CD14-positive monocyte (primary cell): ENCODE results near the gene RBM12. TPM values are rescaled to one million over a fixed set of nuclear protein-coding genes. Genes with fewer than 3 reads are reported as not detected.

Experiments
- DNase-seq, 3 donors: peaks; one replicate each; pipeline ENCODE4 v3.0.0-alpha.2; 2011 to 2022
- H2AFZ ChIP-seq: 2 replicates; pipeline ENCODE4 v1.6.0; 2012; ENCODE audit warnings: mild to moderate bottlenecking, low read depth, low read length, inconsistent platforms; ENCODE audit not compliant: insufficient read depth, poor library complexity, severe bottlenecking
- H3K27ac ChIP-seq, 2 donors: 1 replicate in 1 of 2; 2 replicates in 1 of 2; pipeline ENCODE4 v1.5.1; 2012 to 2013; ENCODE audit warnings: low read length in 2 of 2, control low read depth in 1 of 2, inconsistent platforms in 1 of 2, low read depth in 1 of 2, mild to moderate bottlenecking in 1 of 2
- H3K27me3 ChIP-seq, 2 donors: one replicate each; pipeline versions ENCODE4 v1.6.0 to v1.6.1; 2011 to 2013; ENCODE audit warnings: low read length in 2 of 2; ENCODE audit not compliant: control insufficient read depth in 2 of 2, insufficient read depth in 2 of 2
- H3K36me3 ChIP-seq, 2 donors: replicated peaks in 1 of 2; 1 replicate in 1 of 2; 2 replicates in 1 of 2; pipeline versions ENCODE4 v1.5.1 to v1.6.1; 2012 to 2013; ENCODE audit warnings: low read length in 2 of 2, control low read depth in 1 of 2, inconsistent platforms in 1 of 2, mild to moderate bottlenecking in 1 of 2; ENCODE audit not compliant: insufficient read depth in 2 of 2, control insufficient read depth in 1 of 2
- H3K4me1 ChIP-seq, 2 donors: 1 replicate in 1 of 2; 2 replicates in 1 of 2; pipeline versions ENCODE4 v1.5.1 to v1.6.1; 2012 to 2013; ENCODE audit warnings: low read length in 2 of 2, control low read depth in 1 of 2, inconsistent platforms in 1 of 2, mild to moderate bottlenecking in 1 of 2, moderate library complexity in 1 of 2; ENCODE audit not compliant: insufficient read depth in 2 of 2, control insufficient read depth in 1 of 2
- H3K4me2 ChIP-seq: replicated peaks from 2 replicates; pipeline ENCODE3; 2012; ENCODE audit warnings: low read length, moderate library complexity, mild to moderate bottlenecking; ENCODE audit not compliant: poor library complexity, severe bottlenecking; ENCODE audit errors: extremely low read depth
- H3K4me3 ChIP-seq, 3 experiments: fragments of 200-600 bp in 1 of 3; sonication (generic) in 1 of 3; replicated peaks in 1 of 3; 1 replicate in 2 of 3; 2 replicates in 1 of 3; pipeline ENCODE4 v1.5.1; 2011 to 2013; ENCODE audit warnings: low read length in 3 of 3, mild to moderate bottlenecking in 3 of 3, control low read depth in 2 of 3, low read depth in 2 of 3, inconsistent platforms in 1 of 3, moderate library complexity in 1 of 3
- H3K79me2 ChIP-seq: 2 replicates; pipeline ENCODE4 v1.6.0; 2012; ENCODE audit warnings: mild to moderate bottlenecking, control low read depth, inconsistent platforms, low read length, moderate library complexity; ENCODE audit not compliant: insufficient read depth
- H3K9ac ChIP-seq: 2 replicates; pipeline ENCODE4 v1.6.0; 2017; ENCODE audit warnings: low read length, mild to moderate bottlenecking; ENCODE audit not compliant: insufficient read depth, poor library complexity, severe bottlenecking
- H3K9me3 ChIP-seq, 2 donors: replicated peaks in 1 of 2; 1 replicate in 1 of 2; 2 replicates in 1 of 2; pipeline versions ENCODE4 v1.5.1 to v1.6.1; 2012 to 2013; ENCODE audit warnings: low read length in 2 of 2, control low read depth in 1 of 2; ENCODE audit not compliant: control insufficient read depth in 1 of 2, insufficient read depth in 1 of 2
- H4K20me1 ChIP-seq: 2 replicates; pipeline ENCODE4 v1.6.0; 2012; ENCODE audit warnings: mild to moderate bottlenecking, low read length, control low read depth, moderate library complexity; ENCODE audit not compliant: insufficient read depth
- H3K27ac Mint-ChIP-seq, 7 donors: one replicate each; pipeline ENCODE4 v1.8.0; 2020; ENCODE audit warnings: mild to moderate bottlenecking in 7 of 7, mixed read lengths in 7 of 7, moderate library complexity in 6 of 7, inconsistent platforms in 2 of 7
- H3K27me3 Mint-ChIP-seq, 3 donors: one replicate each; pipeline ENCODE4 v1.8.0; 2021 to 2022; ENCODE audit warnings: low read depth in 3 of 3, mild to moderate bottlenecking in 3 of 3, mixed read lengths in 3 of 3, moderate library complexity in 3 of 3, inconsistent platforms in 1 of 3
- H3K36me3 Mint-ChIP-seq, 2 donors: one replicate each; pipeline ENCODE4 v1.8.0; 2020; ENCODE audit warnings: mixed read lengths in 2 of 2, inconsistent platforms in 1 of 2, mild to moderate bottlenecking in 1 of 2
- H3K4me1 Mint-ChIP-seq: one replicate; pipeline ENCODE4 v1.8.0; 2020; ENCODE audit warnings: mild to moderate bottlenecking, mixed read lengths
- H3K4me3 Mint-ChIP-seq, 2 donors: one replicate each; pipeline ENCODE4 v1.8.0; 2020; ENCODE audit warnings: mild to moderate bottlenecking in 2 of 2, mixed read lengths in 2 of 2, moderate library complexity in 1 of 2
- H3K9me3 Mint-ChIP-seq, 7 donors: one replicate each; pipeline ENCODE4 v1.8.0; 2020 to 2022; ENCODE audit warnings: mixed read lengths in 7 of 7, mild to moderate bottlenecking in 6 of 7, moderate library complexity in 6 of 7, inconsistent platforms in 2 of 7
- WGBS: methylation state at CpG from one replicate; pipeline ENCODE4 v1.1.5; 2013; ENCODE audit warnings: missing lambda C conversion rate; ENCODE audit not compliant: insufficient coverage; 5-methylcytosine and 5-hydroxymethylcytosine counted together
- intact Hi-C, 2 donors: fragments of 100-400 bp; cut with micrococcal nuclease; formaldehyde crosslinking; loops; one replicate each; pipeline versions ENCODE4 v1.15.0 to v1.15.1; 2023
- polyA plus RNA-seq, 3 donors: library from polyadenylated mRNA; depleted of rRNA in 1 of 3; unstranded in 2 of 3; stranded (reverse) in 1 of 3; fragments of 300-500 nt in 2 of 3; fragments of >200 nt in 1 of 3; fragmentation: Illumina TruSeq in 2 of 3; gene quantifications; 1 replicate in 2 of 3; 2 replicates in 1 of 3; pipeline ENCODE4 v1.2.3, GENCODE V29; 2012 to 2021
- TF ChIP-seq, protein P1 (sequence below): fragments of 200-600 bp; IDR thresholded peaks from one replicate; pipeline ENCODE4 v1.8.0; 2022; ENCODE audit warnings: antibody characterized with exemption, mild to moderate bottlenecking

Gene RBM12
- polyA plus RNA-seq, 3 donors = 21.5 to 32.8 (median 30.4) TPM

DNA sequence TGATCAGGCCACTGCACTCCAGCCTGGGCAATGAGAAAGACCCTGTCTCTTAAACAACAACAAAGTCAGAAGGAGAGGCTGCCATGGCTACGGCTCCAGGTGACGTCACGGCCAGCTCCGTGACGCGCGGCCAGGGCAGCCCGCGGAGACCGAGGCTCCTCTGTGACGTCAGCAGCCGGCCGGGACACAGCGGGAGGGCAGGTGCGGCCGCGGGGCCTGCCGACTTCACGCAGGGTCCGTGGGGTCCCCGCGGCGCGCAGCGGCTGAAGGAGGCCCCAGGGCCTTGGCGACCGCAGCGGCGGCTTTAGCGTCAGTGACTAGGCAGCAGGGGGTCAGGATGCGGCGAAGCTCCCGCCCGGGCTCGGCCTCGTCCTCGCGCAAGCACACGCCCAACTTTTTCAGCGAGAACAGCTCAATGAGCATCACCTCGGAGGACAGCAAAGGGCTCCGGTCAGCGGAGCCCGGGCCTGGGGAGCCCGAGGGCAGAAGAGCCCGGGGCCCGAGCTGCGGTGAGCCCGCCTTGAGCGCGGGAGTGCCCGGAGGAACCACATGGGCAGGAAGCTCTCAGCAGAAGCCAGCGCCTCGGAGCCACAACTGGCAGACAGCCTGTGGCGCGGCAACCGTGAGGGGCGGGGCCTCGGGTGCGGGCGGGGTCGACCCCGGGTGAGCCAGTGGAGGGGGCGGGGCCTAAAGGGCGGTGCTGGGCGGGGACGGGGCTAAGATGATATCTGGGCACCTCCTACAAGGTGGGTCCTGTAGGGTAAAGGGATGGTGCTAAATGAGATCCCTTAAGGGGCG, 48.8 kb downstream of the RBM12 start, which contains the start of gene SPAG4:
Gene SPAG4, plus strand, starts transcription at position 163 of the 798 bp plus-strand sequence. Its CDS starts 175 bp downstream, at position 338.
- Histone ChIP-seq H3K9ac (peak within 1 kb of the TSS; percentile 80), H3K4me1 (peaks cover 36 to 47% of the 10 kb centered on the region in 2 donors), H3K27ac (peak within 1 kb of the TSS; percentile 84 to 88), H4K20me1 (no peaks in the 10 kb centered on the region), H3K9me3 (peaks cover 0 to 5% of the 10 kb centered on the region in 2 donors), H3K36me3 (no peaks in the 10 kb centered on the region), H2AFZ (peak within 1 kb of the TSS; percentile 85), H3K79me2 (no peaks in the 10 kb centered on the region), H3K4me2 (peak within 1 kb of the TSS; percentile 86), H3K27me3 (peaks cover 16 to 32% of the 10 kb centered on the region in 2 donors), H3K4me3 (peak within 1 kb of the TSS; percentile 47 to 79 (median 52))
- under 1% methylated on average over 68 of the region's 68 CpGs for WGBS
- H3K27ac Mint-ChIP-seq = peak within 1 kb of the TSS; percentile 91 to 98 (median 96)
- H3K36me3 Mint-ChIP-seq = peaks cover 0 to 3% of the 10 kb centered on the region in 2 donors
- DNase-seq = peak; percentile 100
- H3K4me1 Mint-ChIP-seq = peaks cover 42% of the 10 kb centered on the region
- intact Hi-C loops = loop anchor here (2.0 to 10.0 kb wide), 8 partner anchors 47 to 1624 kb away; partner anchors contain the start of genes ACSS2 (in 1 of the 2), CEP250 (in 1 of the 2), CPNE1 (in 1 of the 2) and ERGIC3 (in 1 of the 2)
- H3K9me3 Mint-ChIP-seq = peaks cover 0 to 10% (median 4%) of the 10 kb centered on the region in 7 donors
- H3K4me3 Mint-ChIP-seq = peak within 1 kb of the TSS; percentile 96 to 97
- TF ChIP-seq, protein P1, sequence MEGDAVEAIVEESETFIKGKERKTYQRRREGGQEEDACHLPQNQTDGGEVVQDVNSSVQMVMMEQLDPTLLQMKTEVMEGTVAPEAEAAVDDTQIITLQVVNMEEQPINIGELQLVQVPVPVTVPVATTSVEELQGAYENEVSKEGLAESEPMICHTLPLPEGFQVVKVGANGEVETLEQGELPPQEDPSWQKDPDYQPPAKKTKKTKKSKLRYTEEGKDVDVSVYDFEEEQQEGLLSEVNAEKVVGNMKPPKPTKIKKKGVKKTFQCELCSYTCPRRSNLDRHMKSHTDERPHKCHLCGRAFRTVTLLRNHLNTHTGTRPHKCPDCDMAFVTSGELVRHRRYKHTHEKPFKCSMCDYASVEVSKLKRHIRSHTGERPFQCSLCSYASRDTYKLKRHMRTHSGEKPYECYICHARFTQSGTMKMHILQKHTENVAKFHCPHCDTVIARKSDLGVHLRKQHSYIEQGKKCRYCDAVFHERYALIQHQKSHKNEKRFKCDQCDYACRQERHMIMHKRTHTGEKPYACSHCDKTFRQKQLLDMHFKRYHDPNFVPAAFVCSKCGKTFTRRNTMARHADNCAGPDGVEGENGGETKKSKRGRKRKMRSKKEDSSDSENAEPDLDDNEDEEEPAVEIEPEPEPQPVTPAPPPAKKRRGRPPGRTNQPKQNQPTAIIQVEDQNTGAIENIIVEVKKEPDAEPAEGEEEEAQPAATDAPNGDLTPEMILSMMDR = no peak
- H3K27me3 Mint-ChIP-seq = peaks cover 38 to 49% (median 41%) of the 10 kb centered on the region in 3 donors

DNA sequence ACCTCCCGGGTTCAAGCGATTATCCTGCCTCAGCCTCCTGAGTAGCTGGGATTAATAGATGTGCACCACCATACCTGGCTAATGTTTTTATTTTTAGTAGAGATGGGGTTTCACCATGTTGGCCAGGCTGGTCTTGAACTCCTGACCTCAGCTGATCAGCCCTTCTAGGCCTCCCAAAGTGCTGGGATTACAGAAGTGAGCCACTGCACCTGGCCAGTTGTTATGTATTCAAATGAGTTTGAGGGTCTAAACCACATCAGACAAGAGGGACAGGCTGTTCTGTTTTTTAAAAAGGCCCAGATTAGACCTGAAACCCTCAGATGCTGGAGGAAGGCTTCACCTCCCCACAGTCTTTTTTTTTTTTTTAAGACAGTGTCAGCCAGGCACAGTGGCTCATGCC, 53.2 kb downstream of the RBM12 start:
- H3K36me3 Mint-ChIP-seq = no peaks in the 10 kb centered on the region
- peaks cover 2 to 10% (median 9%) of the 10 kb centered on the region in 3 donors for H3K27me3 Mint-ChIP-seq
- peaks cover 13% of the 10 kb centered on the region for H3K4me1 Mint-ChIP-seq
- H3K4me1 ChIP-seq = peaks cover 4 to 11% of the 10 kb centered on the region in 2 donors
- no peaks in the 10 kb centered on the region for H3K36me3 ChIP-seq
- no peaks in the 10 kb centered on the region for H3K9me3 ChIP-seq
- H3K4me3 ChIP-seq = no peak overlapping the region
- H3K27ac Mint-ChIP-seq = no peak overlapping the region
- intact Hi-C loops = loop anchor here (10.0 kb wide), 2 partner anchors 53 to 157 kb away; partner anchors contain the start of genes CEP250 (in 1 of the 2), CPNE1 (in 1 of the 2) and RBM12 (in 1 of the 2)
- no peaks in the 10 kb centered on the region for H3K27me3 ChIP-seq
- no peak for DNase-seq
- H3K9ac ChIP-seq = no peak overlapping the region
- H3K9me3 Mint-ChIP-seq = no peaks in the 10 kb centered on the region
- WGBS = no CpG with 5 or more reads among the region's 2 CpGs
- H3K4me2 ChIP-seq = no peak overlapping the region
- no peaks in the 10 kb centered on the region for H3K79me2 ChIP-seq
- TF ChIP-seq, protein P1 = no peak
- no peaks in the 10 kb centered on the region for H4K20me1 ChIP-seq
- H3K27ac ChIP-seq = no peak overlapping the region
- H2AFZ ChIP-seq = peak overlapping the region; percentile 29
- H3K4me3 Mint-ChIP-seq = no peak overlapping the region
